ENCODE results near the gene KCTD17. TPM values are rescaled to one million over a fixed set of nuclear protein-coding genes. Genes with fewer than 3 reads are reported as not detected.
"Not testable (repeated sequence)": the region's sequence is repeated elsewhere in the genome, so short reads cannot be mapped to it uniquely, and the experiment has no call there.

The KCTD17 gene
- total and polyA plus RNA-seq, 7 experiments from 2014 or later = 10.3 to 44.5 (median 23.6) TPM

DNA sequence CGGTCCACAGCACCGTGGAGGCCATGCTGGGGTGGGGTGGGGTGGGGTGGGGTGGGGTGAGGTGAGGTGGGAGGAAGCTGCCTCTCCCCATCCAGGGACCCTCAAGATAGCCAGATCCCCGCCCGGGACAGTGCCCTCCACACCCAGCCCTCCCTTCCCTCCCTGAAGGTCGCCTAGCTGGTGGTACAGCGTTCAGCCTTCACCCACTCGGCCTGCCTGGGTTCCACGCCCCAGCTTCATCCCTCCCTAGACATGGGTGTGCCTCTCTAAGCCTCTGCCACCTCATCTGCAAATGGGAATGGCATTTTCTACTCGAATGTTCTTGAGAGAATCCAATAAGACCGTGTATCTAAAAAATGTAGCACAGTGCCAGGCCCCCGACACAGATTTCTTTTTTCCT, 17.8 kb downstream of the KCTD17 start:
- Mint-ChIP-seq H3K9me3 (no peaks in the 10 kb centered on the region), H3K27ac (no peak overlapping the region), H3K27me3 (peaks cover 8 to 23% (median 12%) of the 10 kb centered on the region in 5 donors), H3K4me1 (peaks cover 0 to 4% (median 0%) of the 10 kb centered on the region in 7 donors), H3K4me3 (no peak overlapping the region), H3K36me3 (peaks cover 0 to 1% (median 0%) of the 10 kb centered on the region in 5 donors)
- H3K4me3 ChIP-seq (ENCODE audit: low read length) = no peak overlapping the region
- ChIA-PET POLR2A (no interaction called here), CTCF (no interaction called here)
- peaks cover 0 to 4% of the 10 kb centered on the region in 2 donors for H3K27me3 ChIP-seq (ENCODE audit: control insufficient read depth in 2 of 2, insufficient read depth in 2 of 2, low read length in 2 of 2)
- H3K9me3 ChIP-seq (ENCODE audit: control insufficient read depth in 2 of 3, low read length in 3 of 3) = no peaks in the 10 kb centered on the region
- DNase-seq (no peak), ATAC-seq (no peak)
- no peaks in the 10 kb centered on the region for H3K4me1 ChIP-seq (ENCODE audit: control insufficient read depth in 2 of 2, insufficient read depth in 2 of 2, low read length in 2 of 2)
- H3K36me3 ChIP-seq (ENCODE audit: control insufficient read depth in 2 of 3, insufficient read depth in 3 of 3, low read length in 3 of 3) = no peaks in the 10 kb centered on the region
- H3K27ac ChIP-seq (ENCODE audit: low read depth, low read length) = no peak overlapping the region
- intact Hi-C loops (cut with micrococcal nuclease) = no loop called here

- POLR2A ChIA-PET = no interaction called here
- H3K27ac ChIP-seq (ENCODE audit: low read depth, low read length) = no peak overlapping the region
- no peaks in the 10 kb centered on the region for H3K9me3 ChIP-seq (ENCODE audit: control insufficient read depth in 2 of 3, low read length in 3 of 3)
- H3K27me3 Mint-ChIP-seq = peaks cover 8 to 23% (median 12%) of the 10 kb centered on the region in 5 donors
- H3K9me3 Mint-ChIP-seq = no peaks in the 10 kb centered on the region
- no peak overlapping the region for H3K27ac Mint-ChIP-seq
- intact Hi-C loops (cut with micrococcal nuclease) = loop anchor here (10.0 kb wide), 2 partner anchors 355 to 415 kb away; partner anchors contain the start of genes ELFN2 (in 1 of the 2) and MFNG (in 1 of the 2)
- DNase-seq (no peak), ATAC-seq (no peak)
- CTCF ChIA-PET = no interaction called here
- no peak overlapping the region for H3K4me3 ChIP-seq (ENCODE audit: low read length)
- H3K4me1 ChIP-seq (ENCODE audit: control insufficient read depth in 2 of 2, insufficient read depth in 2 of 2, low read length in 2 of 2) = no peaks in the 10 kb centered on the region
- H3K4me1 Mint-ChIP-seq = peaks cover 0 to 2% (median 0%) of the 10 kb centered on the region in 7 donors
- peaks cover 0 to 4% of the 10 kb centered on the region in 2 donors for H3K27me3 ChIP-seq (ENCODE audit: control insufficient read depth in 2 of 2, insufficient read depth in 2 of 2, low read length in 2 of 2)
- H3K4me3 Mint-ChIP-seq = no peak overlapping the region
- peaks cover 0 to 1% (median 0%) of the 10 kb centered on the region in 5 donors for H3K36me3 Mint-ChIP-seq
- H3K36me3 ChIP-seq (ENCODE audit: control insufficient read depth in 2 of 3, insufficient read depth in 3 of 3, low read length in 3 of 3) = no peaks in the 10 kb centered on the region
Observed at GRCh38 chr22:37069719-37070118, 18.2 kb downstream of the KCTD17 start.

DNA sequence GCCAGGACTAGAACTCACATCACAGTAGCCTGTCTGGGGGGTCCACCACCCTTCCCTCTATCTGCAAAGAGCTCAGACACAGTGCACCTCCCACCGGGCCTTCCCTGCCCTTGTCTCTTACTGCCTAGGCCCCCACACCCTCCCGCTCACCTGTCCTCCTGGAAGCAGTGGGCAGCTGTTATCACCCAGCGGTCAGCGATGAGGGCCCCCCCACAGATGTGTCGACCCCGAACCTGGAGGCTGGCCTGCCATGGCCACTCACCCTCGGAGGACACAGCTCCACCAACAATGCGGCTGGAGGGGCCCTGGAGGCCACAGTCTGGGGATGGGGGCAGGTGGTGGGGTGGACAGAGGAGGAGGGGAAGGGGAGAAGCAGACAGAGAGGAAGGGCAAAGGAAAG, 18.8 kb downstream of the KCTD17 start:
- H3K36me3 ChIP-seq (ENCODE audit: control insufficient read depth in 2 of 3, insufficient read depth in 3 of 3, low read length in 3 of 3) = no peaks in the 10 kb centered on the region
- ChIA-PET CTCF (no interaction called here), POLR2A (interaction anchor here (0.7 kb wide), 1 partner anchor 168 kb away, joined by 3 read pairs; no protein-coding TSS in a partner anchor)
- Mint-ChIP-seq H3K27me3 (peaks cover 8 to 23% (median 12%) of the 10 kb centered on the region in 5 donors), H3K4me1 (peaks cover 0 to 3% (median 0%) of the 10 kb centered on the region in 7 donors), H3K4me3 (no peak overlapping the region), H3K9me3 (no peaks in the 10 kb centered on the region), H3K36me3 (peaks cover 0 to 1% (median 0%) of the 10 kb centered on the region in 5 donors), H3K27ac (no peak overlapping the region)
- DNase-seq = no peak
- H3K9me3 ChIP-seq (ENCODE audit: control insufficient read depth in 2 of 3, low read length in 3 of 3) = no peaks in the 10 kb centered on the region
- no peaks in the 10 kb centered on the region for H3K4me1 ChIP-seq (ENCODE audit: control insufficient read depth in 2 of 2, insufficient read depth in 2 of 2, low read length in 2 of 2)
- no peak overlapping the region for H3K4me3 ChIP-seq (ENCODE audit: low read length)
- ATAC-seq = no peak
- intact Hi-C loops (cut with micrococcal nuclease) = loop anchor here (10.0 kb wide), 2 partner anchors 354 to 414 kb away; partner anchors contain the start of genes ELFN2 (in 1 of the 2) and MFNG (in 1 of the 2)
- peaks cover 0 to 4% of the 10 kb centered on the region in 2 donors for H3K27me3 ChIP-seq (ENCODE audit: control insufficient read depth in 2 of 2, insufficient read depth in 2 of 2, low read length in 2 of 2)
- H3K27ac ChIP-seq (ENCODE audit: low read depth, low read length) = no peak overlapping the region

- ChIA-PET POLR2A (interaction anchor here (0.7 kb wide), 2 partner anchors 168 to 359 kb away, joined by 3 read pairs; no protein-coding TSS in a partner anchor), CTCF (no interaction called here)
- H3K27ac Mint-ChIP-seq = no peak overlapping the region
- peaks cover 0 to 3% (median 0%) of the 10 kb centered on the region in 7 donors for H3K4me1 Mint-ChIP-seq
- Histone ChIP-seq H3K36me3 (ENCODE audit: control insufficient read depth in 2 of 3, insufficient read depth in 3 of 3, low read length in 3 of 3) (no peaks in the 10 kb centered on the region), H3K27ac (ENCODE audit: low read depth, low read length) (no peak overlapping the region), H3K9me3 (ENCODE audit: control insufficient read depth in 2 of 3, low read length in 3 of 3) (no peaks in the 10 kb centered on the region), H3K4me3 (ENCODE audit: low read length) (no peak overlapping the region), H3K27me3 (ENCODE audit: control insufficient read depth in 2 of 2, insufficient read depth in 2 of 2, low read length in 2 of 2) (peaks cover 0 to 4% of the 10 kb centered on the region in 2 donors), H3K4me1 (ENCODE audit: control insufficient read depth in 2 of 2, insufficient read depth in 2 of 2, low read length in 2 of 2) (no peaks in the 10 kb centered on the region)
- H3K4me3 Mint-ChIP-seq = no peak overlapping the region
- DNase-seq (no peak), ATAC-seq (no peak)
- H3K27me3 Mint-ChIP-seq = peaks cover 8 to 26% (median 15%) of the 10 kb centered on the region in 5 donors
- H3K36me3 Mint-ChIP-seq = peaks cover 0 to 1% (median 0%) of the 10 kb centered on the region in 5 donors
- H3K9me3 Mint-ChIP-seq = no peaks in the 10 kb centered on the region
- intact Hi-C loops (cut with micrococcal nuclease) = loop anchor here (10.0 kb wide), 2 partner anchors 354 to 414 kb away; partner anchors contain the start of genes ELFN2 (in 1 of the 2) and MFNG (in 1 of the 2)
Observed at GRCh38 chr22:37070744-37071143, 19.2 kb downstream of the KCTD17 start.

- H3K4me1 ChIP-seq (ENCODE audit: control insufficient read depth in 2 of 2, insufficient read depth in 2 of 2, low read length in 2 of 2); DNase-seq; H3K9me3 Mint-ChIP-seq; H3K27me3 ChIP-seq (ENCODE audit: control insufficient read depth in 2 of 2, insufficient read depth in 2 of 2, low read length in 2 of 2); CTCF ChIA-PET; H3K27ac Mint-ChIP-seq; H3K4me3 Mint-ChIP-seq; POLR2A ChIA-PET; H3K36me3 ChIP-seq (ENCODE audit: control insufficient read depth in 2 of 3, insufficient read depth in 3 of 3, low read length in 3 of 3); H3K36me3 Mint-ChIP-seq; H3K27ac ChIP-seq (ENCODE audit: low read depth, low read length); ATAC-seq; H3K9me3 ChIP-seq (ENCODE audit: control insufficient read depth in 2 of 3, low read length in 3 of 3); H3K4me3 ChIP-seq (ENCODE audit: low read length); H3K4me1 Mint-ChIP-seq: not testable (repeated sequence)
- H3K27me3 Mint-ChIP-seq = peaks cover 8 to 28% (median 16%) of the 10 kb centered on the region in 5 donors
- intact Hi-C loops (cut with micrococcal nuclease) = loop anchor here (10.0 kb wide), 2 partner anchors 353 to 413 kb away; partner anchors contain the start of genes ELFN2 (in 1 of the 2) and MFNG (in 1 of the 2)
Observed at GRCh38 chr22:37071850-37072592, 20.5 kb downstream of the KCTD17 start.

GRCh38 chr22:37072673-37073072, 21.1 kb downstream of the KCTD17 start:
- ATAC-seq = no peak
- Histone ChIP-seq H3K4me1 (ENCODE audit: control insufficient read depth in 2 of 2, insufficient read depth in 2 of 2, low read length in 2 of 2) (peaks cover 0 to under 1% of the 10 kb centered on the region in 2 donors), H3K36me3 (ENCODE audit: control insufficient read depth in 2 of 3, insufficient read depth in 3 of 3, low read length in 3 of 3) (no peaks in the 10 kb centered on the region), H3K27me3 (ENCODE audit: control insufficient read depth in 2 of 2, insufficient read depth in 2 of 2, low read length in 2 of 2) (peaks cover 0 to 4% of the 10 kb centered on the region in 2 donors), H3K27ac (ENCODE audit: low read depth, low read length) (no peak overlapping the region), H3K4me3 (ENCODE audit: low read length) (no peak overlapping the region), H3K9me3 (ENCODE audit: control insufficient read depth in 2 of 3, low read length in 3 of 3) (no peaks in the 10 kb centered on the region)
- Mint-ChIP-seq H3K27me3 (peaks cover 8 to 28% (median 16%) of the 10 kb centered on the region in 5 donors), H3K4me1 (peaks cover under 1 to 4% (median 1%) of the 10 kb centered on the region in 7 donors), H3K4me3 (no peak overlapping the region), H3K27ac (no peak overlapping the region), H3K36me3 (peaks cover 0 to 1% (median 0%) of the 10 kb centered on the region in 5 donors), H3K9me3 (no peaks in the 10 kb centered on the region)
- no peak for DNase-seq
- intact Hi-C loops (cut with micrococcal nuclease) = loop anchor here (10.0 kb wide), 2 partner anchors 352 to 412 kb away; partner anchors contain the start of genes ELFN2 (in 1 of the 2) and MFNG (in 1 of the 2)
- POLR2A ChIA-PET = no interaction called here
- CTCF ChIA-PET = interaction anchor here (1.0 kb wide), 1 partner anchor 125 kb away, joined by 4 read pairs; no protein-coding TSS in a partner anchor

Data from naive thymus-derived CD4-positive, alpha-beta T cell (primary cell).